NOMO-1 treated with DMSO at 0.1 percent for 48 hours (cell line): ENCODE data around the gene FAF2.

ENCODE experiments used
- DNase-seq: peaks from one replicate; lab custom pipeline; 2025; ENCODE audit not compliant: unreplicated experiment; lab: John Stamatoyannopoulos, UW

Gene FAF2

DNA sequence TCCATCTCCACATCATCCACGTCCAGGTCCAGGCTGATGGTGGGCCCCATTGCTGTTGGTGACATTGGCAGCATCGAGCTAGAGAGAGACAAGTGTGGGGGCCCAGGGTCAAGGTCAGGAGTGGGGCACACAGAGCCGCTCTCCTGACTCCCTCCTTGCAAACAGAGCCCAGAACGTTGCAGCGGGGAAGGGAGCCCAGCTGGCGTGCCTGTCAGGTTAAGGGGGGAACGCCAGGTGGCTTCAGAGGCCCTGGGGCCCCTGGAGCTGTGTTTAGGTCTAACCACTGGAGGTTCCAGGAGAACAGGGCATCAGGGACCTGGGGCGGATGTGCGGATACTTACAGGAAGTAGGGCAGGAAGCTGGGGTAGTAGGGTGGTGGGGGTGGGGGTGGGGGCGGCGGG lies 81.6 kb downstream of the FAF2 start:
- DNase-seq: no peak

DNA sequence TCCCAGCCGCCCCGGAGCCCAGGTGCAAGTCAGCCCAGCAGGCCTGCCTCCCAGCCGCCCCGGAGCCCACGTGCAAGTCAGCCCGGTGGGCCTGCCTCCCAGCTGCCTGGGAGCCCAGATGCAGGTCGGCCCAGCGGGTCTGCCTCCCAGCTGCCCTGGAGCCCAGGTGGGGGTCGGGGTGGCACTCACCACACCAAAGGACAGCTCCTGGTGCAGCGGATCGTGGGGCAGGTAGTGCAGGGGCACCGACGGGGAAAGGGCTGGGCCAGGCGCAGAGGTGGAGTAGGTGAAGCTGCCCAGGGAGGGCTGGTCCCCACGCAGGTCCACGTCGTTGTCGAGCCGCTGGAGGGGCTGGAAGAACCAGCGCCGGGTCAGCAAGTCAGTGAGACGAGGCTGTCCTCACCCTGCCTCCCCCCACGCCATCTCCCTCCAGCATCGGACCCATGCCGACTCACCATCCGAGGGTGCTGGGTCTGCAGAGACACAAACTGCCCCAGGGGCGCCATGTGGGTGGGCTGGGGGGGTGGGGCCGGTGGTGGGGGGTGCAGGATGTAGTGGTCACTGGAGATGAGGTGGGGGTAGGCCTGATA lies 82.3 kb downstream of the FAF2 start:
- no peak for DNase-seq

DNA sequence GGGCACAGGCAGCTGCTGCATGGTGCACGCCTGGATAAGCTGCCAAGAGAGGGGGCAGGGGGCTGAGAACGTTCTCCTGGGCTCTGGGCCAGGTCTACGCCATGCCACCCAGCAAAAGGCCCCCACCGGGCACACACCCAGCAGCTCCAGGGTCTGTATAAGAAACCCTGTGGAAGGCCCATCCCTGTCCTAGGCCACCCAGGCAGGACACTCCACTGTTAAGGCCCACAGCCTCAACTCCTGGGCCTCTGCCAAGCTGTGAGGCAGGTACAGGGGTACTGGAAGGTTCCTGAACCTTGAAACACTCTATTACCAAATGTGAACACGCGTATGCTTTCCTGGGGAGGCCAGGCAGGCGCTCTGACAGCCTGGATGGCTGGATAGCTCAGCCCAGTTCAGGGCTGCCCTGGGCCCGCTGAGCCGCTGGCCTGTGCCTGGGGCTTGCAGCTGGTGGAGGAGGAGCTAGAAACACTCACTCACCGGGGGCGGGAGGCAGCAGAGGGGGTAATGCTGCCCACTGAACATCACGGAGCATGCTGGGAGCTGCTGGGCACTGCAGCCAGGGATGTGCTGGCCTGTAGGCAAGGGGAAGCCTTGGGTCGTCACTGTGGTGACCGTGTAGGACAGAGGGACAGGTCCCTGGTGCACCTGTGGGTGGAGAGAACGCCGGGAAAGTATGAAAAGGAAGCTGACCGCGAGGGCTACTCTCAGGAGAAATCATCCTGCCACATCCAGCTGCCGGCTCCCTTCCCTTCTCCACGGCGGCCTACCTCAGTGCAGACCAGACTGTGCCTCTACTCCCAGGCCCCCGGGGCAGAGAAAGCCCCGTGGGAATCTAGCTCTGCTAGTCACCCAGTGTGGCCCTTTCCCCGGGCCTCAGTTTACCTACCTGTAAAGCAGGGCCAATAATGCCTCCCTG lies 83.1 kb downstream of the FAF2 start:
- no peak for DNase-seq

- DNase-seq: no peak
Observed at GRCh38 chr5:176531902-176532493, 83.8 kb downstream of the FAF2 start.

DNA sequence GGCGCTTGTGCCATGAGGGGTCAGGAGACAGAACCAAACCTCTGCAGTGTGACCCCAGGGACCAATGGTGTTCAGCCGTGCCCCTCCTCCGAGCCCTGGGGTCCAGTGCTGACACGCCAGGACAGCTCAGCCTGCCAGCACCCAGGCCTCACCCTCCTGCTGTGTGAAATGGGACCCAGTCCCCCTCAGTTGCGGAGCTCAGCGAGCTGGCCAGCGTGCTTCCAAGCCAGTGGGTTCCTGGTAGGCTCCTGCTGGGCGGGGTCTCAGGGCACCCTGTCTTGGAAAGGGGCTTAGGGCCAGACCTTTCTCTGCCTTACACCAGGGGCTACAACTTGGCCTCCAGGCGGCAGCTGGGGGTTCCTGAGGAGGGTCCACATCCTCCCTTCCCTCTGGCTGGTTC lies 84.6 kb downstream of the FAF2 start:
- no peak for DNase-seq

DNA sequence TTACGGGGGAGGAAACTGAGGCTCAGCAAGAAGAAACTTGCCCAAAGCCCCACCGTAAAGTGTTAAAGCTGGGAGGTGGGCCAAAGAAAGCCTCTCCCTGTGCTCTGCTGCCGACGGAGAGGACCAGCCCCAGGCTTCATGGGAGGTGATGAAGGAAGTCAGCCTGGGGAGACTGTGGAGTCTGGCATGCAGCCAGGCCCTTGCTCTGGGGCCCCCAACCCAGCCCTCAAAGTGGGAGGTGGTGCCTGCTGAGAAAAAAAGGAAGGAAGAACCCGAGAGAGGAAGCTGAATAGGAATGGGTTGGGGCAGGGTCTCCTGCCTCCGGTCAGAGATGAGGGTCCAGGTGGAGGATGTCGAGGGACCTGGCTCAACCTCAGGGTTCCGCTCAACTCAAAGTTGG lies 85.2 kb downstream of the FAF2 start:
- peak; percentile 43 for DNase-seq

DNA sequence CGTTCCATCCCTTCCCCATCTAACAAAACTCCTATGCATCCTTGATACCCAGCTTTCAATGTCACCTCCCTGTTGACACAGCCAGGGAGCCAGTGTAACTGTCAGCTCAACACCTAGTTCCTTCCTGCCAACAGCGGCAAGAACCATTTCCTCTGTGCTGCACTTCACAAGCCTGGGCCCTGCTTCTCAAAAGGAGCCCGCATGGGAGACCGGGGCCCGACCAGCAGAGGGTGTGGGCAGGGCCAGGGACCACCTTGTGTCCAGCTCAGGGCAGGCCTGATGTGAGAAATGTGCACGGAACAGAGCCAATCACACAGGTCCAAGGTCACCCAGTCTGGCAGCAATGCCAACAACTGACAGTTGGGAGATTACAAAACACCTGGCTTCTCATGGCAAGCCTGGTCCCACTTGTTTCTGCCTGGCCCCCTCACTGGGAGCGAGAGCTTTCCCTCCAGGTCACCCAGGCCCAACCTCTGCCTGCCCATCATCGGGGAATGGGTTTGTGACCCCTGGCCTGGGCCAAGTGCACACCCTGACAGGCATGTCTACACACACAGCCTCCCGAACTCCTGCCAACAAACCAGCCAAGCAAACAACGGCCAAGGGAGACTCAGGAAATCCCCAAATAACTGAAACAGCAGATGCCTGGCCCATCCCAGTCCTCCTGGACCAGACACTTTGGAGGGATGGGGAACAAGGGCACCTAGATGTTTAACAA lies 85.9 kb downstream of the FAF2 start:
- DNase-seq: peak; percentile 53

DNA sequence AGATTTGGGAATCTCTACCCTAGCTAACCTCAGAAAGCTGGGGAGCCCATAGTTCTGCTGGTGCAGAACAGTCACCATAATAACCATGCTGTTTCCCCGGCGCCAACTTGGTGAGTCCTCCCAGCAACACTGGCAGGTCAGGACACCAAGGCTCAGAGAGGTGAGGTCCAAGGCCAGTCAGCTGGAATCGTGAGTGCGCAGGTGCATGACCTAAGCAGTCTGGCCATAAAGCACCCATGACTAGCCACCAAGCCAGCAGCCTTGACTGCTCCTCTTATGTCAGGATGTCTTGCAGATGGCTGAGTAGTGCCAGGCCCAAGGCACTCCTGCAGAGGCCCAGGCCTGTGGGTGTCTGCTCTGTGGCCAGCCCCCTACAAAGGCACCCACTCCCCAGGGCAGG lies 86.5 kb downstream of the FAF2 start:
- no peak for DNase-seq

- DNase-seq: peak; percentile 74
Observed at GRCh38 chr5:176535101-176535663, 87.0 kb downstream of the FAF2 start.

- DNase-seq: no peak
Observed at GRCh38 chr5:176535664-176536131, 87.5 kb downstream of the FAF2 start.

DNA sequence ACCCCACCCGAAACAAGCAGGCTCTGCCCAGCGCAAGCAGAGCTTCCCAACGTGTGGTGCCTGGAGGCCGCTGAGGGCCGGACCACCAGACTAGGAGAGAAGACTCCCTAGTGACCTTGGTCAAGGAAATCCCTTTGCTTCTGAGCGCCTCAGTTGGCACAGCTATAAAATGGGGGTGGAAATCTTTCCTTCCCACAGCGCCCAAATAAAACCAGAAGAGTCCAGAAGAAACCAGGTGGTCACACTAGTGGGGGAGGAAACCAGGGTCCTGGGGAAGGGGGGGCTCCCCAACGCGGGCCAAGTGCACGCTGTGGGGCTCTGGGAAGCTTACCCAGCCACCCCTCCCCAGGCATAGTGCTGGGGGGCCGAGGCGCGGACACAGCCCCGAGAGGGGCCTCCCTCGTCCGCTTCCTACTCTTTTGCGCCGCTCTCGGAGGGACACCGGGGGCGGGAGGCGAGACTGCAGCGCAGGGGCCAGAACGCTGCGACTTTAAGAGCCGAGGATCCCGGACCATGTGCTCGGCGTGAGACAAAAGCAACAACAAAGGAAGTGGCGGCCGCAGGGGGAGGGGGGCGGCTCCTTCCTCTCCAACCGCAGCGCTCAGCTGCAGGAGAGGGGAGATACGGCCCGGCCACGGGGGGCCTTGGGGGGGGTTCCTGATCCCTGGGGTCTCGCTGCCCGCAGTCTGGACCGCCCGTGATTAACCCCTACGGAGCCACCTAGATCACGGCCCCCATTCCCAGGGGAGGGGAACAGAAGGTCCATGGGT lies 88.1 kb downstream of the FAF2 start:
- peak; percentile 67 for DNase-seq

- DNase-seq: peak; percentile 95
Observed at GRCh38 chr5:176536902-176537553, 88.8 kb downstream of the FAF2 start, which contains the start of gene RNF44. Gene RNF44, minus strand, starts transcription at chr5:176537402. Its CDS starts 4,930 bp downstream, at chr5:176532472.

GRCh38 chr5:176537554-176538229 lies 89.5 kb downstream of the FAF2 start:
- peak; percentile 99 for DNase-seq

GRCh38 chr5:176538230-176538988 lies 90.2 kb downstream of the FAF2 start:
- no peak for DNase-seq

GRCh38 chr5:176538989-176539384 lies 90.8 kb downstream of the FAF2 start:
- no peak for DNase-seq

- no peak for DNase-seq
Observed at GRCh38 chr5:176540476-176540899, 92.3 kb downstream of the FAF2 start.

DNA sequence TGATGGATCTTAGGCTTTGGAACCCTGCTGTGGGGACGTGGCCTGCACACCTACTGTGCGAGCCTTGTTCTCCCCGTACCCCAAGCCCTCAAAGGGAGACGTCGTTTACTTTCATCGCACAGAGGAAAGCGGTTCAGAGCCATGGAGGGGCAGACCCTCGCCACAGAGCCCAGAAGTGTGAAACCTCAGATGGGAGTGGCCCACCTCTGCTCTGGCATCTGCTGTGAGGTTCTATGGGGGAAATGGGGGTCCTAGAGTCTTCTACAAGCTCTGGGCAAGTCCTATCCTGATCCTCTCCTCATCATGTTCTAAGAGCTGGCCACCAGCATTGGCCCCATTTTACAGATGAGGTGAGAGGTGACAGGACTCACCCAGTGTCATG lies 92.8 kb downstream of the FAF2 start:
- no peak for DNase-seq
